ENCODE measurements around the gene ABHD11.
"Not testable (repeated sequence)": the region's sequence is repeated elsewhere in the genome, so short reads cannot be mapped to it uniquely, and the experiment has no call there.

The ABHD11 gene

DNA sequence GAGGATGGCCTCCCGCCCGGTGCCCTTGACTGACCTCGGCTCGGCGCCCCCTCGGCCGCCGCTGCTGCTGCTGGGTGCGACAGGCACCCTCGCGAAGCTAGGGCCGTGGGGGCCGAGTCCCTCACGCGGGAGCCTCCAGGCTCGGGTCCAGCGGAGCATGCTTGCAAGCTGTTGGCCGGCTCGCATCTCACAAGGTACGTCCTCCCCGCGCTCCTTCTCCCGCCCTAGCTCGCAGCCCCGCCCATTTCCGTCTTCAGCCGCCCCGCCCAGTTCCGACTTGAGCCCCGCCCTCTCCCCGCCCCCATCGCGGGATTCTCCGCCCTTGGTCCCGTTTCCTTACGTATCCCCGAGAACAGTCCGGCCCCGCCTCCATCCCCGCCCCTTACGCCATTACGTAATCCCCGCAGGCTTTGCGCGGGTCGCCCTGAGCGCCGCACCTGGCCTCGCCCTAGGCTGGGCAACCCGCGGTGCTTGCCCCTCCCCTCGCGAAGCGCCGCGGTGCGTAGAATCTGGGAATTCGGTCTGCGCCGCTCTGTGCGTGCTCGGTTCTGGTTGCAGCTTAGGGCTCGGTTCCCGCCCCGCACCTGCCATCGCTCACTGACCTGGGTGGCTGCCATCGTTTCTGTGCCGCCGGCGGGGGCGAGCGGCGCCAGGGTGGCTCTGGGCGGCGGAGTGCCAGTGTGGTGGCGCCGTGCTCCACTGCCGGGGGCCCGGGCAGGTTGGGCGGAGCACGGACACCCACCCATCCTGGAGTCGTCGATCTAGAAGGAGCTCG is at the start of gene ABHD11:
TSS of gene ABHD11 (minus strand) at position 191 of the 775 bp plus-strand sequence. CDS start at position 159, 32 bp downstream.
- peak; percentile 98 to 100 for DNase-seq (ENCODE audit: low read depth in 2 of 2)

GRCh38 chr7:73787786-73788048 is 49.1 kb upstream of the ABHD11 start:
- DNase-seq (ENCODE audit: low read depth in 2 of 2): not testable (repeated sequence)

GRCh38 chr7:73786588-73786987 is 48.0 kb upstream of the ABHD11 start:
- DNase-seq (ENCODE audit: low read depth in 2 of 2): no peak

- DNase-seq (ENCODE audit: low read depth in 2 of 2): no peak
Observed at GRCh38 chr7:73779517-73779916, 40.9 kb upstream of the ABHD11 start.

DNA sequence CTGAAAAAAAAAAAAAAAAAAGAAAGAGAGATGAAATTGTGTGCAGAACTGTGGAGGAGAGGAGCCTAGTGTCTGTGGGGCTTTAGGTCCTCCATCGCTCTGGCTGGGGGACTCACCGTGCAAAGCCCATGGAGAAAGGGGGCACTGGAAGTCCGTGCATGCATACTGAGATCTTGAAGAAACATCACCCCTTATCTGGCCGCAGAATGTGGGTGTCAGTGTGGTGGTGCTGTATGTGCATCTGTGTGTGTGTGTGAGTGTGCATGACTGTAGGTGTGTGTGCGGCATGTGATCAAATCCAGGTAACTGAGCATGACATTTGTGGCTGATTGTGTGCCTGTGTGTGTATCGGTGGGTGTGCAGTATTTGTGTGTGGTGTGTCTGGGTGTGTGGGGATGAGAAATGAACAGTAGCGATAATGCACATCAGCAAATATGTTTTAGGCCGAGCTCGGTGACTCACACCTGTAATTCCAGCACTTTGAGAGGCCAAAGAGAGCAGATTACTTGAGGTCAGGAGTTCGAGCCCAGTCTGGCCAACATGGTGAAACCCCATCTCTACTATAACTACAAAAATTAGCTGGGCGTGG is 40.3 kb upstream of the ABHD11 start:
- no peak for DNase-seq (ENCODE audit: low read depth in 2 of 2)

DNA sequence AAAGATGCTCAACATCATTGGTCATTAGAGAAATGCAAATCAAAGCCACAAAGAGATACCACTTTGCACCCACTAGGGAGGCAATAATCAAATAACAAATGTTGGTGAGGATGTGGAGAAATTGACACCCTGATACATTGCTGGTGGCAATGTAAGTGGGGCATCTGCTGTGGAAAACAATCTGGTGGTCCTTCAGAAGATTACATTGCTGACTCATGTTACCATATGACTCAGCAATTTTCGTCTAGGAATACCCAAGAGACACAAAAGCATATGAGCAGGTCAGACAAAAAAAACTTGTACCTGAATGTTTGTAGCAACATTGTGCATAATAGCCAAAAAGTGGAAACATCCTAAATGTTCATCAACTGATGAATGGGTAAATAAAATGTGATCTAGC is 36.3 kb upstream of the ABHD11 start:
- DNase-seq (ENCODE audit: low read depth in 2 of 2): no peak

DNA sequence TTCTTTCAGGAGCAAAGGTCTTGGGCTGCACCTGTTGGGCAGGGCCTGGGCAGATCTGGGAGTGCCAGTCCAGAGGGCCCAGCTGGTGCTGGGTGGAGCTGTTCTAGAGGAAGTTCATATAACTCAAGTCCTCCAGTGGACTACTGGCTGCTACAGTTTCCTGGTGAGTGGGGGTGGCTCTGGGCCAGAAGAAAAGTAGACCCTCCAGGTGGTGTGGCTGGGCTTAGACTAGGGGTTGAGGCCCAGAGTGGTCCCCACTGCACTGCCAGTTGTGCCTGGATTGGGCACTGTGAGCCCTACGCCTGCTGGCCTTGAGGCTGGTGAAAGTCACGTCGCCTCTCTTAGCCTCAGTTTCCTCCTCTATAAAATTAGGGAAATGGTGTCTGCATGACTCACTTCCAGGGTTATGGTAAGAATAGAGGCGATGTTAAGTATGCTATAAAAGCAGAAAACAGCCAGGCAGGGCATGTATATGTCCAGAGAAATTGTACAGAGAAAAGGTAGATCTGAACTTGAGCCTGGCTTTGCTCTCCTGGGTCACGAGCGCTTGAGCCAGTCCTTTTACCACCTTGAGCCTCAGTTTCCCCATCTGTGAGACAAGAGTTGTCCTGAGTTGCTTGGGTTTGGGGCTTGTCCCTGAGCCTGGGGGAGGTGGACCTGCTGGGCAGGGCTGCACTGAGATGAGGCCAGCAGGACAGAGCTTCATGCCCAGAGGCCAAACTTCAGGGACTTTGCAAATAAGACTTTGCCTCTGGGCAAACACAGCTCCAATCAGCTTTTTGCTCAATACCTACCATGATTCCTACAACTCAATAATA is 35.3 kb upstream of the ABHD11 start:
- DNase-seq (ENCODE audit: low read depth in 2 of 2): no peak

GRCh38 chr7:73770860-73771670 is 32.5 kb upstream of the ABHD11 start:
- DNase-seq (ENCODE audit: low read depth in 2 of 2): no peak

- no peak for DNase-seq (ENCODE audit: low read depth in 2 of 2)
Observed at GRCh38 chr7:73770002-73770859, 31.6 kb upstream of the ABHD11 start, which contains the start of gene CLDN3. TSS of gene CLDN3 (minus strand) at chr7:73770270. CDS start at chr7:73770049, 221 bp downstream.

GRCh38 chr7:73769481-73770001 is 30.9 kb upstream of the ABHD11 start:
- no peak for DNase-seq (ENCODE audit: low read depth in 2 of 2)

- DNase-seq (ENCODE audit: low read depth in 2 of 2): no peak
Observed at GRCh38 chr7:73768641-73769480, 30.3 kb upstream of the ABHD11 start.

DNA sequence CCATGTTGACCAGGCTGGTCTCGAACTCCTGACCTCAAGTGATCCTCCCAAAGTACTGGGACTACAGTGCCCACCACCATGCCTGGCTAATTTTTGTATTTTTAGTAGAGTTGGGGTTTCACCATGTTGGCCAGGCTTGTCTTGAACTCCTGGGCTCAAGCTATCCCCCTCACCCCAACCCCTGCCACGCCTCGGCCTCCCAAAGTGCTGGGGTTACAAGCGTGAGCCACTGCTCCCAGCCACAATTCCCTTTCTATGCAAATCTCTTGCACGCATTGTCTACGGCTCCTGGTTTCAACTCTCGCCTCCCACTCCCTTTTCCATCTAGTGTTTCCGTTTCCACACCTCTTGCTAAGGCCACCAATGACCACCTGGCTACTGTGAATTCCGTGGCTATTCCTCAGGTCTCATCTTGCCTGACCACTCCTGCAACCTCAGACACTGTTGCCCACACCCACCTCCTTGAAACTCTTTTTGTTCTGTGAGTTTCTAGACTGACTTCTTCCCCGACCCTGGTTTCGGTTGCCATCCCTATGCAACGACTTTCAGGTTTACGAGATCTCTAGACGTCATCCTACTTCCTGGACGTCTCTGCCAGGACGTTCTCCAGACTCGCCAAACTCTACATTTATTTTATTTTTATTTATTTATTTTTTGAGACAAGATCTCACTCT is 28.1 kb upstream of the ABHD11 start:
- DNase-seq (ENCODE audit: low read depth in 2 of 2): no peak

DNA sequence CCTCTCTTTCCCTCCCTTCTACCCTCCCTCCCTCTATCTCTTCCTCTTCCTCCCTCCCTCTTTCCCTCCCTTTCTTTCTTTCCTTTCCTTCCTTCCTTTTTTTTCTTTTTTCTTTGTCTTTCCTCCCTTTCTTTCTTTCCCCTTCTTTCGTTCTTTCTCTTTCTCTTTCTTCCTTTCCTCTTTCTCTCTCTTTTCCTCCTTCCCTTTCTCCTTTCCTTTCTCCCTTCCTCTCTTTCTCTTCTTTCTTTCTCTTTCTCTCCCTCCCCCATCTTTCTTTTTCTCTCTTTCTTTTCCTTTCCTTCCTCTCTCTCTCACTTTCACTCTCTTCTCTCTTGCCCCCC is 24.0 kb upstream of the ABHD11 start:
- DNase-seq (ENCODE audit: low read depth in 2 of 2): no peak

GRCh38 chr7:73761854-73762658 is 23.5 kb upstream of the ABHD11 start:
- DNase-seq (ENCODE audit: low read depth in 2 of 2): no peak

GRCh38 chr7:73758581-73759138 is 20.1 kb upstream of the ABHD11 start:
- DNase-seq (ENCODE audit: low read depth in 2 of 2): no peak

- no peak for DNase-seq (ENCODE audit: low read depth in 2 of 2)
Observed at GRCh38 chr7:73749931-73750776, 11.6 kb upstream of the ABHD11 start.

DNA sequence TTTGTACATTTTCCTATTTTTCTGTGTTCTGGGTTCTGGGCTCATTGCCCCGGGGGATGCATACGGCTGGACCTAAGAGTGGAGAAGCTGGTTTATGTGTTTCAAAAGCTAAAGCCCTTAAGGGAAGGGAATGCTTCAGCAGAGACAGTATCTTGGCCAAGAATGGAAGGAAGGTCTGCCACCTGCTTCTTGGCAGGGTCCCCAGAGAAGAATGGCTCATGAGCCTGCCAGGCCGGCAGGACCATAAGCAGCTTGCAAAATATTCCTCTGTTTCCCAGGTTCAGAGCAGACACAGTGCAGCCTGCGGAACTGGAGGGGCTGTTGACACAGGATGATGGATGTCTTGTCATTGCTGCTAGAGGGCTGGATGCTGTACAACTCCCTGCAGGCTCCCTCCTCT is 7.8 kb upstream of the ABHD11 start:
- DNase-seq (ENCODE audit: low read depth in 2 of 2): no peak

All from stimulated activated CD4-positive, alpha-beta T cell treated with anti-CD3 and anti-CD28 coated beads, Interleukin-1b, Interleukin-23, amount 100 ng/mL, for 1 hour (primary cell).